GM12878 (cell line): ENCODE data around the gene SRCIN1. TPM values are rescaled to one million over a fixed set of nuclear protein-coding genes. Genes with fewer than 3 reads are reported as not detected.

Source experiments
- ATF7 ChIP-seq: fragments of 450-650 bp; IDR thresholded peaks from 2 replicates; pipeline ENCODE4 v1.6.1; 2016; ENCODE audit warnings: low read depth, mild to moderate bottlenecking
- IRF3 ChIP-seq: fragments of 450-650 bp; IDR thresholded peaks from 2 replicates; pipeline ENCODE4 v1.6.1; 2014; ENCODE audit warnings: mild to moderate bottlenecking
- IRF5 ChIP-seq: fragments of 450-650 bp; IDR thresholded peaks from 2 replicates; pipeline ENCODE4 v1.6.1; 2017; ENCODE audit warnings: borderline replicate concordance
- NFYA ChIP-seq: IDR thresholded peaks from 2 replicates; pipeline ENCODE4 v1.6.1; 2011; ENCODE audit warnings: low read depth, mild to moderate bottlenecking, low read length, improper control_type of control experiment, borderline replicate concordance
- ZBTB33 ChIP-seq: fragments of 450-650 bp; IDR thresholded peaks from 2 replicates; pipeline ENCODE4 v1.6.1; 2017; ENCODE audit warnings: mild to moderate bottlenecking
- polyA plus RNA-seq, 11 experiments: library from polyadenylated mRNA; depleted of rRNA in 4 of 11; unstranded in 6 of 11; stranded (reverse) in 5 of 11; fragments of >200 nt; fragmentation: Nextera tagmentation in 4 of 11; fragmentation: Illumina TruSeq in 1 of 11; extraction: Ambion mirVana in 4 of 11; extraction: Trizol in 1 of 11; gene quantifications; 1 replicate in 1 of 11; 2 replicates in 10 of 11; pipeline versions ENCODE4 v1.2.1 to v1.2.3, GENCODE V29; 2011 to 2016; ENCODE audit warnings: inconsistent platforms in 2 of 11, missing spikeins in 2 of 11, low read depth in 1 of 11
- total RNA-seq, 4 experiments: library from RNA; depleted of rRNA in 3 of 4; stranded (reverse); fragments of >200 nt in 3 of 4; fragmentation: Illumina TruSeq in 1 of 4; extraction: Trizol in 1 of 4; gene quantifications; 2 replicates each; pipeline versions ENCODE4 v1.2.1 to v1.2.3, GENCODE V29; 2013 to 2021

The SRCIN1 gene
- total and polyA plus RNA-seq, 10 of the 15 experiments (the other 5 are each of a cell fraction or from before 2014, with no cell fraction given), result under 0.01 to 0.74 (median 0.20) TPM; not detected in 3

- TF ChIP-seq IRF5 (no peak), ATF7 (no peak), NFYA (no peak), ZBTB33 (no peak), IRF3 (no peak)
Measured at GRCh38 chr17:38564254-38564837, 41.4 kb downstream of the SRCIN1 start (continued).
